HepG2 (cell line): ENCODE measurements around the gene PTGR3. TPM values are rescaled to one million over a fixed set of nuclear protein-coding genes. Genes with fewer than 3 reads are reported as not detected.

Experiments used
- ARHGAP35 ChIP-seq: sonication (generic); formaldehyde crosslinking; IDR thresholded peaks from 2 replicates; pipeline ENCODE4 v1.9.0; 2022; ENCODE audit warnings: mild to moderate bottlenecking, inconsistent platforms, moderate library complexity, missing genetic modification reagents, borderline replicate concordance
- ARNT ChIP-seq: fragments of 450-650 bp; IDR thresholded peaks from 2 replicates; pipeline ENCODE4 v1.6.1; 2017
- ASH2L ChIP-seq: fragments of 300-600, 200-600 bp; sonication (generic); IDR thresholded peaks from 2 replicates; pipeline ENCODE4 v1.7.0; 2017; ENCODE audit warnings: low read depth, mild to moderate bottlenecking, moderate library complexity, mixed read lengths, low read length; ENCODE audit not compliant: insufficient read length
- BATF2 ChIP-seq: sonication (generic); formaldehyde crosslinking; IDR thresholded peaks from 2 replicates; pipeline ENCODE4 v1.8.0; 2022; ENCODE audit warnings: mild to moderate bottlenecking, missing genetic modification reagents, moderate library complexity
- BORCS8-MEF2B ChIP-seq: sonication (generic); formaldehyde crosslinking; IDR thresholded peaks from 2 replicates; pipeline ENCODE4 v1.8.0; 2022; ENCODE audit warnings: mild to moderate bottlenecking, missing genetic modification reagents
- EHMT2 ChIP-seq: fragments of 200-600 bp; sonication (generic); IDR thresholded peaks from 2 replicates; pipeline ENCODE4 v1.7.0; 2017; ENCODE audit warnings: antibody characterized with exemption, low read depth, low read length, borderline replicate concordance
- HNRNPLL ChIP-seq: fragments of 200-400 bp; formaldehyde crosslinking; IDR thresholded peaks from 2 replicates; pipeline ENCODE4 v1.6.1; 2017; ENCODE audit warnings: mild to moderate bottlenecking, low read depth, low read length; ENCODE audit not compliant: poor library complexity, severe bottlenecking
- KDM3A ChIP-seq: IDR thresholded peaks from 2 replicates; pipeline ENCODE4 v1.6.1; 2018; ENCODE audit warnings: low read depth, missing compliant biosample characterization
- NCOR1 ChIP-seq: fragments of 200-600 bp; sonication (generic); IDR thresholded peaks from 2 replicates; pipeline ENCODE4 v1.7.0; 2017; ENCODE audit warnings: antibody characterized with exemption, low read length, borderline replicate concordance
- NFAT5 ChIP-seq: sonication (generic); formaldehyde crosslinking; IDR thresholded peaks from 2 replicates; pipeline ENCODE4 v1.4.0; 2020; ENCODE audit warnings: missing genetic modification reagents
- PCBP1 ChIP-seq: fragments of 200-400 bp; formaldehyde crosslinking; IDR thresholded peaks from 2 replicates; pipeline ENCODE4 v1.6.1; 2017; ENCODE audit warnings: mild to moderate bottlenecking, low read depth, low read length, borderline replicate concordance
- PHF20 ChIP-seq: sonication (generic); formaldehyde crosslinking; IDR thresholded peaks from 2 replicates; pipeline ENCODE4 v1.5.0; 2020; ENCODE audit warnings: mild to moderate bottlenecking, missing genetic modification reagents
- REPIN1 ChIP-seq: sonication (generic); formaldehyde crosslinking; IDR thresholded peaks from 2 replicates; pipeline ENCODE4 v1.8.0; 2022; ENCODE audit warnings: missing genetic modification reagents, low read depth, mild to moderate bottlenecking, borderline replicate concordance
- ZIK1 ChIP-seq: sonication (generic); formaldehyde crosslinking; IDR thresholded peaks from 2 replicates; pipeline ENCODE4 v1.5.0; 2020; ENCODE audit warnings: mild to moderate bottlenecking, low read depth, missing genetic modification reagents, borderline replicate concordance
- ZMYM2 ChIP-seq: sonication (generic); formaldehyde crosslinking; IDR thresholded peaks from 2 replicates; pipeline ENCODE4 v1.8.0; 2022; ENCODE audit warnings: mild to moderate bottlenecking, missing genetic modification reagents
- ZNF136 ChIP-seq: sonication (generic); formaldehyde crosslinking; IDR thresholded peaks from 2 replicates; pipeline ENCODE4 v1.8.1; 2022; ENCODE audit warnings: low read depth, mild to moderate bottlenecking, moderate library complexity, missing genetic modification reagents
- ZNF432 ChIP-seq: sonication (generic); formaldehyde crosslinking; IDR thresholded peaks from 2 replicates; pipeline ENCODE4 v1.5.0; 2020; ENCODE audit warnings: missing genetic modification reagents, mild to moderate bottlenecking, borderline replicate concordance
- ZNF713 ChIP-seq: sonication (generic); formaldehyde crosslinking; IDR thresholded peaks from 2 replicates; pipeline ENCODE4 v1.4.0; 2020; ENCODE audit warnings: mild to moderate bottlenecking, missing genetic modification reagents
- ZNF776 ChIP-seq: sonication (generic); formaldehyde crosslinking; IDR thresholded peaks from 2 replicates; pipeline ENCODE4 v1.4.0; 2020; ENCODE audit warnings: mild to moderate bottlenecking, missing genetic modification reagents
- polyA plus RNA-seq, 8 experiments: library from polyadenylated mRNA; depleted of rRNA in 3 of 8; stranded (reverse) in 7 of 8; unstranded in 1 of 8; fragments of >200 nt; fragmentation: Illumina TruSeq in 4 of 8; extraction: Trizol in 4 of 8; gene quantifications; 2 replicates each; pipeline versions ENCODE4 v1.2.1 to v1.2.3, GENCODE V29; 2011 to 2016; ENCODE audit warnings: low read depth in 4 of 8, missing spikeins in 1 of 8, mixed read lengths in 1 of 8; ENCODE audit not compliant: insufficient read depth in 1 of 8
- total RNA-seq, 5 experiments: library from RNA; depleted of rRNA; stranded (reverse); fragments of >200 nt; fragmentation: Illumina TruSeq; extraction: Trizol; gene quantifications; 2 replicates each; pipeline ENCODE4 v1.2.3, GENCODE V29; 2016; ENCODE audit warnings: low read depth in 1 of 5
- TF ChIP-seq, protein P1 (sequence below): sonication (generic); formaldehyde crosslinking; IDR thresholded peaks from 2 replicates; pipeline ENCODE4 v1.4.0; 2020; ENCODE audit warnings: low read depth, mild to moderate bottlenecking, missing genetic modification reagents

PTGR3 gene
- total and polyA plus RNA-seq, 2 of the 13 experiments (the other 11 are each of a cell fraction or from before 2014, with no cell fraction given), result 11.5 to 25.3 TPM

DNA sequence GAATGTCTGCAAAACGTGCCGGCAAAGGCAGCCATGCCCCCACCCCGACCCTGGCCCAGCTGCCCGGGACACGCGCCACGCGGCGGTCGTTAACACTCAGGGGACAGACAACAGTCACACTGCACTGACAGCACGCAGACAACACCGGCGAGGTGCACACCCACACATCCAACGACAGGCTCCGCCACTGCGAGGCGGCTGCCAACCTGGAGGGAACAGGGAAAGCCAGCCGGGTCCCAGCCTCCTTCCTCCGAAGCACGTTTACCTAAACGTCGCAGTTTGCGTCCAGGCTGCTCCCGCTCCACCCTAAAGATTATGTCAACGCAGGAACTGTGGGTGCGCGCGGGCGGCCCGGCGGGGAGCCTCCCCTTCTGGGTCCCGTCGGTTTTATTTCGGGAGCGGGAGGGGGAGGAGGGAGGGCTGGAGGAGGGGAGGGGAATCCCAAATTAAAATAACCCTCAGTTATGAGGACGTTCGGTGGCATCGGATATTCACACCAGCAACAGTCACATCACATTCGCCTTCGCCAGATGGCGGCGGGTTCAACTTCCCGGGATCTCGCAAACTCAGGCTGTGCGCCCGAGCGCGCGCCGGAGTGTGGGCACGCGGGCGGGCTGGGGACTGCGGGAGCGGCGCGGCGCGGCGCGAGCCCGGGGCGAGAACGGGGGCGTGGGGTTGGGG is 644 bp downstream of the PTGR3 start (continued):
- no peak for TF ChIP-seq NFAT5
- no peak for TF ChIP-seq ZNF432 (CRISPR knock-in tag)
- no peak for TF ChIP-seq ASH2L
- TF ChIP-seq PHF20 (CRISPR knock-in tag), result no peak
- TF ChIP-seq ZIK1 (CRISPR knock-in tag), result no peak
- no peak for TF ChIP-seq ZNF136 (CRISPR knock-in tag)
- TF ChIP-seq NCOR1, result no peak
- peak; percentile 64; the same call in 1 of the 2 replicates for TF ChIP-seq PCBP1
- no peak for TF ChIP-seq ZMYM2 (CRISPR knock-in tag)
- peak; percentile 45; the same call in 1 of the 2 replicates for TF ChIP-seq KDM3A (CRISPR knock-in tag)
- TF ChIP-seq ZNF776 (CRISPR knock-in tag), result no peak
- peak; percentile 86 for TF ChIP-seq HNRNPLL
- TF ChIP-seq REPIN1, result 0 out of 2 replicates have a peak, but pooled peaks have one; percentile 38
- TF ChIP-seq BATF2 (CRISPR knock-in tag), result no peak
- no peak for TF ChIP-seq EHMT2
- TF ChIP-seq BORCS8-MEF2B (CRISPR knock-in tag), result peak; percentile 37; the same call in 1 of the 2 replicates
- 0 out of 2 replicates have a peak, but pooled peaks have one; percentile 30 for TF ChIP-seq ARHGAP35 (CRISPR knock-in tag)
- TF ChIP-seq ZNF713 (CRISPR knock-in tag), result no peak
- no peak for TF ChIP-seq ARNT
- TF ChIP-seq, protein P1, sequence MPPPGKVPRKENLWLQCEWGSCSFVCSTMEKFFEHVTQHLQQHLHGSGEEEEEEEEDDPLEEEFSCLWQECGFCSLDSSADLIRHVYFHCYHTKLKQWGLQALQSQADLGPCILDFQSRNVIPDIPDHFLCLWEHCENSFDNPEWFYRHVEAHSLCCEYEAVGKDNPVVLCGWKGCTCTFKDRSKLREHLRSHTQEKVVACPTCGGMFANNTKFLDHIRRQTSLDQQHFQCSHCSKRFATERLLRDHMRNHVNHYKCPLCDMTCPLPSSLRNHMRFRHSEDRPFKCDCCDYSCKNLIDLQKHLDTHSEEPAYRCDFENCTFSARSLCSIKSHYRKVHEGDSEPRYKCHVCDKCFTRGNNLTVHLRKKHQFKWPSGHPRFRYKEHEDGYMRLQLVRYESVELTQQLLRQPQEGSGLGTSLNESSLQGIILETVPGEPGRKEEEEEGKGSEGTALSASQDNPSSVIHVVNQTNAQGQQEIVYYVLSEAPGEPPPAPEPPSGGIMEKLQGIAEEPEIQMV (CRISPR knock-in tag), result no peak
